HepG2 (cell line): ENCODE data around the gene GPLD1. TPM values are rescaled to one million over a fixed set of nuclear protein-coding genes. Genes with fewer than 3 reads are reported as not detected.

Experiments used
- ATAC-seq: fragments of 200-7000 bp; cut with Tn5 transposase; 3 replicates; pipeline ENCODE4 v1.9.1; 2020; ENCODE audit warnings: mild to moderate bottlenecking, moderate library complexity
- BruUV-seq: library from RNA; stranded (reverse); fragments of 400-500 nt; replicated peaks from 2 replicates; lab custom pipeline; 2021; lab: Mats Ljungman, UMichigan
- CTCF ChIA-PET: fragments of 300-600 bp; formaldehyde crosslinking; extraction: SDS; loops from one replicate; lab custom pipeline; 2021; ENCODE audit warnings: low total read pairs, inconsistent platforms, low intra/inter-chr PET ratio; lab: Yijun Ruan, JAX
- POLR2A ChIA-PET: fragments of 350-600 bp; sonication (Branson Sonifier 250); formaldehyde crosslinking; loops from one replicate; lab custom pipeline; 2020; ENCODE audit warnings: antibody characterized with exemption, inconsistent platforms; lab: Yijun Ruan, JAX
- DNase-seq: peaks from one replicate; pipeline ENCODE4 v3.0.0-alpha.2; 2015; ENCODE audit warnings: low spot score
- FAIRE-seq: peaks from 3 replicates; lab custom pipeline; 2011; peaks lifted over from hg19 to GRCh38; lab: Jason Lieb, UNC
- H2AFZ ChIP-seq: one replicate; pipeline ENCODE4 v1.6.1; 2011; ENCODE audit warnings: low read length, inconsistent platforms
- H3K27ac ChIP-seq: fragments of 300-600 bp; 3 replicates; pipeline ENCODE4 v1.8.0; 2011; ENCODE audit warnings: mixed run types, mild to moderate bottlenecking, mixed read lengths, low read length, inconsistent platforms; ENCODE audit not compliant: insufficient read depth; ENCODE audit errors: extremely low read length
- H3K27me3 ChIP-seq, 2 experiments: fragments of 200-600 bp in 1 of 2; 2 replicates in 1 of 2; 3 replicates in 1 of 2; pipeline versions ENCODE4 v1.6.0 to v1.8.0; 2011; ENCODE audit warnings: low read length in 2 of 2, mild to moderate bottlenecking in 2 of 2, moderate library complexity in 2 of 2, inconsistent platforms in 1 of 2; ENCODE audit not compliant: insufficient read depth in 2 of 2, control insufficient read depth in 1 of 2
- H3K36me3 ChIP-seq, 2 experiments: fragments of 200-600 bp in 1 of 2; replicated peaks in 1 of 2; 2 replicates in 1 of 2; 3 replicates in 1 of 2; pipeline versions ENCODE4 v1.5.1 to v1.8.0; 2011; ENCODE audit warnings: low read length in 2 of 2, inconsistent platforms in 1 of 2; ENCODE audit not compliant: insufficient read depth in 2 of 2, control insufficient read depth in 1 of 2
- H3K4me1 ChIP-seq: 2 replicates; pipeline ENCODE4 v1.5.1; 2012; ENCODE audit warnings: low read length, inconsistent platforms; ENCODE audit not compliant: insufficient read depth
- H3K4me2 ChIP-seq: 2 replicates; pipeline ENCODE4 v1.6.0; 2011; ENCODE audit warnings: low read depth, low read length, inconsistent platforms
- H3K4me3 ChIP-seq, 3 experiments: fragments of 200-600 bp in 1 of 3; sonication (generic), shearing (Covaris generic) in 1 of 3; replicated peaks in 1 of 3; 2 replicates each; pipeline ENCODE4 v1.5.1; 2011 to 2016; ENCODE audit warnings: low read length in 3 of 3, inconsistent platforms in 2 of 3, low read depth in 2 of 3, mild to moderate bottlenecking in 2 of 3, control low read depth in 1 of 3, mixed read lengths in 1 of 3; ENCODE audit not compliant: insufficient read depth in 1 of 3
- H3K79me2 ChIP-seq: one replicate; pipeline ENCODE4 v1.6.1; 2011; ENCODE audit warnings: low read length, inconsistent platforms; ENCODE audit not compliant: insufficient read depth
- H3K9ac ChIP-seq: 2 replicates; pipeline ENCODE4 v1.6.0; 2011; ENCODE audit warnings: mild to moderate bottlenecking, low read depth, low read length, inconsistent platforms; ENCODE audit not compliant: insufficient read depth
- H3K9me3 ChIP-seq: 2 replicates; pipeline ENCODE4 v1.5.1; 2012; ENCODE audit warnings: mild to moderate bottlenecking, low read length
- H4K20me1 ChIP-seq: 2 replicates; pipeline ENCODE4 v1.6.0; 2011; ENCODE audit warnings: inconsistent platforms, mild to moderate bottlenecking, low read length, moderate library complexity; ENCODE audit not compliant: insufficient read depth
- GLI4 ChIP-seq: sonication (generic); formaldehyde crosslinking; IDR thresholded peaks from 2 replicates; pipeline ENCODE4 v1.5.1; 2020; ENCODE audit warnings: missing genetic modification reagents, mild to moderate bottlenecking, moderate library complexity, borderline replicate concordance
- HNF4G ChIP-seq, 2 experiments: sonication (generic) in 1 of 2; formaldehyde crosslinking in 1 of 2; IDR thresholded peaks; 2 replicates each; pipeline versions ENCODE4 v1.4.0 to v1.6.1; 2011 to 2020; ENCODE audit warnings: borderline replicate concordance in 2 of 2, low read depth in 2 of 2, mild to moderate bottlenecking in 2 of 2, low read length in 1 of 2, missing genetic modification reagents in 1 of 2, moderate library complexity in 1 of 2
- KDM3A ChIP-seq: IDR thresholded peaks from 2 replicates; pipeline ENCODE4 v1.6.1; 2018; ENCODE audit warnings: low read depth, missing compliant biosample characterization
- KLF9 ChIP-seq: IDR thresholded peaks from 2 replicates; pipeline ENCODE4 v1.6.1; 2016; ENCODE audit warnings: low read depth
- RBM39 ChIP-seq: fragments of 200-400 bp; formaldehyde crosslinking; IDR thresholded peaks from one replicate; pipeline ENCODE4 v1.6.1; 2018; ENCODE audit warnings: antibody characterized with exemption, mild to moderate bottlenecking, low read depth, low read length; ENCODE audit not compliant: poor library complexity, severe bottlenecking
- REPIN1 ChIP-seq: sonication (generic); formaldehyde crosslinking; IDR thresholded peaks from 2 replicates; pipeline ENCODE4 v1.8.0; 2022; ENCODE audit warnings: missing genetic modification reagents, low read depth, mild to moderate bottlenecking, borderline replicate concordance
- YEATS2 ChIP-seq: sonication (generic); formaldehyde crosslinking; IDR thresholded peaks from 2 replicates; pipeline ENCODE4 v1.4.0; 2020; ENCODE audit warnings: missing genetic modification reagents, borderline replicate concordance
- ZNF326 ChIP-seq: sonication (generic); formaldehyde crosslinking; IDR thresholded peaks from 2 replicates; pipeline ENCODE4 v1.4.0; 2020; ENCODE audit warnings: missing genetic modification reagents, borderline replicate concordance
- ZNF337 ChIP-seq: sonication (generic); formaldehyde crosslinking; IDR thresholded peaks from 2 replicates; pipeline ENCODE4 v1.5.1; 2020; ENCODE audit warnings: missing genetic modification reagents, low read depth, mild to moderate bottlenecking, borderline replicate concordance
- ZNF550 ChIP-seq: sonication (generic); formaldehyde crosslinking; IDR thresholded peaks from 2 replicates; pipeline ENCODE4 v1.4.0; 2020; ENCODE audit warnings: mild to moderate bottlenecking, missing genetic modification reagents, borderline replicate concordance
- WGBS: methylation state at CpG from one replicate; pipeline ENCODE4 v1.1.6; 2017; ENCODE audit warnings: low lambda C conversion rate; 5-methylcytosine and 5-hydroxymethylcytosine counted together
- in situ Hi-C: cut with HindIII; loops from 2 replicates; pipeline ENCODE4 v1.10.0; 2017; ENCODE audit warnings: low pct_unique_long_range_greater_than_20kb; ENCODE audit not compliant: extremely low pct_ligation_motif_present
- intact Hi-C: fragments of 100-400 bp; cut with micrococcal nuclease; formaldehyde crosslinking; loops from one replicate; pipeline ENCODE4 v1.10.0; 2022; ENCODE audit not compliant: unreplicated experiment
- polyA plus RNA-seq, 8 experiments: library from polyadenylated mRNA; depleted of rRNA in 3 of 8; stranded (reverse) in 7 of 8; unstranded in 1 of 8; fragments of >200 nt; fragmentation: Illumina TruSeq in 4 of 8; extraction: Trizol in 4 of 8; gene quantifications; 2 replicates each; pipeline versions ENCODE4 v1.2.1 to v1.2.3, GENCODE V29; 2011 to 2016; ENCODE audit warnings: low read depth in 4 of 8, missing spikeins in 1 of 8, mixed read lengths in 1 of 8; ENCODE audit not compliant: insufficient read depth in 1 of 8
- total RNA-seq, 5 experiments: library from RNA; depleted of rRNA; stranded (reverse); fragments of >200 nt; fragmentation: Illumina TruSeq; extraction: Trizol; gene quantifications; 2 replicates each; pipeline ENCODE4 v1.2.3, GENCODE V29; 2016; ENCODE audit warnings: low read depth in 1 of 5
- TF ChIP-seq, protein P1 (sequence below): sonication (generic); formaldehyde crosslinking; IDR thresholded peaks from 2 replicates; pipeline ENCODE4 v1.4.0; 2020; ENCODE audit warnings: missing genetic modification reagents, borderline replicate concordance
- TF ChIP-seq, protein P2 (sequence below): sonication (generic); formaldehyde crosslinking; IDR thresholded peaks from 2 replicates; pipeline ENCODE4 v1.5.0; 2020; ENCODE audit warnings: missing genetic modification reagents

GPLD1 gene
- total and polyA plus RNA-seq, 2 of the 13 experiments (the other 11 are each of a cell fraction or from before 2014, with no cell fraction given) = 6.2 to 7.6 TPM

DNA sequence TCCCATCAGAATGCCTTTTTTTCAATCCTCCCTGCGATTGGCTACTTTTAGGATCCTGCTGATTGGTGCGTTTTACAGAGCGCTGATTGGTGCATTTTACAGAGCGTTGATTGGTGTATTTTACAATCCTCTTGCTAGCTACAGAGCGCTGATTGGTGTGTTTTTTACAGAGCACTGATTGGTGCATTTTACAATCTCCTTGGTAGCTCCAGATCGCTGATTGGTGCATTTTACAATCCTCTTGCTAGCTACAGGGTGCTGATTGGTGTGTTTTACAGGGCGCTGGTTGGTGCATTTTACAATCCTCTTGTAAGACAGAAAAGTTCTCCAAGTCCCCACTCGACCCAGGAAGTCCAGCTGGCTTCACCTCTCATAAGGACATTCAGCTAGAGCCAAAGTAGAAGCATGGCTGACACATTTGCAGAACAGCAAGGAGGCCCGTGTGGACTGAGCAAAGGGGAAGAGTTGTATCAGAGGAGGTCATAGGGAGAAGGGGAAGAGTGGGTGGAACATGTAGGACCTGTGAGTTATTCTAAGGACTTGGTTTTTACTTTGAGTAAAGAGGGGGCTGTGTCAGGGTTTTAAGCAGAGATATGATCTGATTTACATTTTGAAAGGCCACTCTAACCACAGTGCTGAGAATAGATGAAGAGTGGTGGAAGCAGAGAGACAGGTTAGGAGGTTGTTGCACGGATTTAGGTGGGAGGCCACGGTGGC, 8.0 kb upstream of the GPLD1 start:
- ATAC-seq (no peak), FAIRE-seq (no peak), DNase-seq (no peak)
- no peak overlapping the region for H3K4me2 ChIP-seq
- H3K27ac ChIP-seq = no peak overlapping the region
- intact Hi-C loops (loop anchor here (5.0 to 10.0 kb wide), 3 partner anchors 170 to 213 kb away; partner anchors contain the start of genes ACOT13 and TDP2), in situ Hi-C loops (no loop called here)
- peaks cover 42% of the 10 kb centered on the region for H3K4me1 ChIP-seq
- ChIA-PET POLR2A (no interaction called here), CTCF (no interaction called here)
- H3K4me3 ChIP-seq = no peak overlapping the region
- BruUV-seq = no TSS peak
- TF ChIP-seq RBM39 (no peak), ZNF550 (CRISPR knock-in tag) (no peak), GLI4 (CRISPR knock-in tag) (no peak), KDM3A (no peak), HNF4G (IDR thresholded peaks at IDR 0.05; ENCODE audit: borderline replicate concordance, low read depth, low read length) (no peak), HNF4G (CRISPR knock-in tag; IDR thresholded peaks at IDR 0.05; ENCODE audit: borderline replicate concordance, low read depth) (no peak), KLF9 (CRISPR knock-in tag) (no peak), YEATS2 (no peak), ZNF326 (no peak), ZNF337 (no peak), REPIN1 (CRISPR knock-in tag) (no peak)
- TF ChIP-seq, protein P1, sequence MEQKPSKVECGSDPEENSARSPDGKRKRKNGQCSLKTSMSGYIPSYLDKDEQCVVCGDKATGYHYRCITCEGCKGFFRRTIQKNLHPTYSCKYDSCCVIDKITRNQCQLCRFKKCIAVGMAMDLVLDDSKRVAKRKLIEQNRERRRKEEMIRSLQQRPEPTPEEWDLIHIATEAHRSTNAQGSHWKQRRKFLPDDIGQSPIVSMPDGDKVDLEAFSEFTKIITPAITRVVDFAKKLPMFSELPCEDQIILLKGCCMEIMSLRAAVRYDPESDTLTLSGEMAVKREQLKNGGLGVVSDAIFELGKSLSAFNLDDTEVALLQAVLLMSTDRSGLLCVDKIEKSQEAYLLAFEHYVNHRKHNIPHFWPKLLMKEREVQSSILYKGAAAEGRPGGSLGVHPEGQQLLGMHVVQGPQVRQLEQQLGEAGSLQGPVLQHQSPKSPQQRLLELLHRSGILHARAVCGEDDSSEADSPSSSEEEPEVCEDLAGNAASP (CRISPR knock-in tag) = no peak
- TF ChIP-seq, protein P2, sequence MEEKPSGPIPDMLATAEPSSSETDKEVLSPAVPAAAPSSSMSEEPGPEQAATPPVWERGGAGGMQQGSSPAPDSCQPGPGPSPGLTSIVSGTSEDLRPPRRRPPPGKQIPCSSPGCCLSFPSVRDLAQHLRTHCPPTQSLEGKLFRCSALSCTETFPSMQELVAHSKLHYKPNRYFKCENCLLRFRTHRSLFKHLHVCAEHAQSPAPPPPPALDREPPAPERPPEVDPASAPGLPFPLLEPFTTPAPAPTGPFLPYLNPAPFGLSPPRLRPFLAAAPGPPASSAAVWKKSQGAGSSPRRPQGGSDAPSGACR (CRISPR knock-in tag) = no peak
- H3K9me3 ChIP-seq = no peaks in the 10 kb centered on the region
- H4K20me1 ChIP-seq = no peaks in the 10 kb centered on the region
- H2AFZ ChIP-seq = no peak overlapping the region
- peaks cover 2 to 5% of the 10 kb centered on the region in 2 experiments; a peak in 2 of 5 replicates for H3K36me3 ChIP-seq
- no peak overlapping the region for H3K9ac ChIP-seq
- peaks cover 3% of the 10 kb centered on the region for H3K79me2 ChIP-seq
- no peaks in the 10 kb centered on the region for H3K27me3 ChIP-seq
- WGBS = 86% methylated on average over 11 of the region's 11 CpGs
